Measurements from ENCODE around the gene ZIM2.

Gene ZIM2

DNA sequence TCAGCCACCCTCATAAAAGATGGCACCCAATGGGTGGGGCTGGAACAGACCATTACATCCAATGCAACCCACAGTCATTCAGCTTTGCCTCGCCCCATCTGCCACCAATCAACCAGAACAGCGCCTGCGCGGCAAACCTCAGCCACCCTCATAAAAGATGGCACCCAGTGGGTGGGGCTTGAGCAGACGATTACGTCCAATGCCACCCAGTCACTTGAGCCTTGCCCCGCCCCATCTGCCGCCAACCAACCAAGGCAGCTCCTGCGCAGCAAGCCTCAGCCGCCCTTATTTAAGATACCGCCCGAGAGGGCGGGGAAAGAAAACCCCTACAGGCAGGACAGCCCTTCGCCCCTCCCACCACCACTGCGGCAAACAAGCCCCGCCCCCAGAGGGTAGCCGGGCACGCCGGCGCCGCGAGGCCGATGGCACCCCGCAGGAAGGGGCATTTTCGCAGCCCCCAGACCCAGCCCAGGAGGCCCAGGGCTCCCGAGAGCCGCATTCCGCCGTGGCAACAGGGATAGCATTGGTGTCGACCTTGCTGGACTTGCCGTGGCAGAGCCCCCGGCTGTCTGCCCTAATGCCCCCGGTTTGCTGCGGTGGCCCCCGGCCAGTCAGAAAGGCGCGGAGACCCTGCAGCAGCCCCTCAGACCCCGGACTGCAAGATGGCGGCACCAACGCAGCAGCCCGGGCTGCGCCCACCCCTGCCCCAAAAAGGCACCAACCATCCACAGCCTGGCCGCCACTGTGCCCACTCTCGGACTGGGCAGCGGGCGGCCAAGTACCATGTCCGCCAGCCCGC is 675 bp downstream of the ZIM2 start:
- FAIRE-seq (no peak), DNase-seq (ENCODE audit: insufficient read length, low spot score) (no peak)

DNA sequence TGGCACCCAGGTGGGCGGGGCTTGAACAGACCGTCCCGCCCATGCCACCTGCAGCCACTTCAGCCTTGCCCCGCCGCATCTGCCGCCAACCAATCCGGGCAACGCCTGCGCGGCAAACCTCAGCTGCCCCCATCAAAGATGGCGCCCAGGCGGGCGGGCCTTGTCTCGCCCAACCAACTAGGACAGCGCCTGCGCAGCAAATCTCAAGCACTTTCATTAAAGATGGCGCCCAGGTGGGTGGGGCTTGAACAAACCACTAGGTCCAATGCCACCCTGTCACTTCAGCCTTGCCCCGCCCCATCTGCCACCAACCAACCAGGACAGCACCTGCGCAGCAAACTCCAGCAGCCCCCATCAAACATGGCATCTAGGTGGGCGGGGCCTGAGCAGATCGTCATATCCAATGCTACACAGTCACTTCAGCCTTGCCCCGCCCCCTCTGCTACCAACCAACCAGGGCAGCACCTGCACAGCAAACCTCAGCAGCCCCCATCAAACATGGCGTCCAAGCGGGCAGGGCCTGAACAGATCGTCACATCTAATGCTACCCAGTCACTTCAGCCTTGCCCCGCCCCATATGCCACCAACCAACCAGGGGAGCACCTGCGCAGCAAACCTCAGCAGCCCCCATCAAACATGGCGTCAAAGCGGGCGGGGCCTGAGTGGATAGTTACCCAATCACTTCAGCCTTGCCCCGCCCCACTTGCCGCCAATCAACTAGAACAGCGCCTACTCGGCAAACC is 1.4 kb downstream of the ZIM2 start:
- FAIRE-seq (no peak), DNase-seq (ENCODE audit: insufficient read length, low spot score) (no peak)

DNA sequence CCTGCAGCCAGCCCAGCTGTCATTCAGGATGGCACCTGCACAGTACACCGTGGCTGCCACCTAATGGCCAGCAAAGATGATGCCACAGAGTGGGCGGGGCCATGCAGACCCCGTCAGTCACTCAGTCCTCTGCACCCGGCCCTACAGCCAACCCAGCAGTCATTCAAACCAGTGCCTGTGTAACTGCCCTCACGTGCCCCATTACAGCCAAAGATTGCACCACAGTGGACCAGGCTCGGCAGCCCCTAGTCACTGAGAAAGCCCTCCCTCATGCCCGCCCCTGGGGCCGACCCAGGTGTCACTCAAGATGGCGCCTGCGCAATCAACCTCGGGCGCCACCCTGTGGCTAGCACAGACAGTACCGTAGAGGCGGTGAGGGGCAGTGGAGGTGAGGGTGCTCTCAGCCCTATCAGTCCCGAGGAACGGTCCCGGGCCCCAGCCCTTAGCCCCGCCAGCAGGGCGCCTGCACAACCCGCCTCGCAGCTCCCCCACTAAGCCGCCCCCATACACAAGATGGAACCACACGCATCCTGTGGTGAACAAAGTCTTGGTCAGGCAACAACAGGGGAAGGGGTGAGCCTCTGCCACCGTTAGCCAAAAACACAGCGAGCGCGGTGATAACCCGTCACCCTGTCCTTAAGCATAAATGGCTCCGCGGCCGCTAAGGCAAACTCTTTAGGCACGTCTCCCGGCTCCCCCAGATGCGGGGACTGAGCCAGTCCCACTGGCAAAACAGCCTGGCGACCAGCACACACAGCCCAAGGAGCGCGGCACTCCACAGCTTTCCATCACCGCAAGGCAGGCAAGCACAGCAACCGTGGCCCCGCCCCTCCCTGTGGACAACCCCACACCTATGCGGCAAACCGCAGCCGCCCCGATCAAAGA is 2.3 kb downstream of the ZIM2 start:
- DNase-seq (ENCODE audit: insufficient read length, low spot score) = no peak
- no peak for FAIRE-seq

GRCh38 chr19:56837492-56838023 is 3.0 kb downstream of the ZIM2 start:
- DNase-seq (ENCODE audit: insufficient read length, low spot score) (no peak), FAIRE-seq (no peak)

- FAIRE-seq = no peak
- no peak for DNase-seq (ENCODE audit: insufficient read length, low spot score)
Measured at GRCh38 chr19:56837004-56837403, 3.5 kb downstream of the ZIM2 start.

DNA sequence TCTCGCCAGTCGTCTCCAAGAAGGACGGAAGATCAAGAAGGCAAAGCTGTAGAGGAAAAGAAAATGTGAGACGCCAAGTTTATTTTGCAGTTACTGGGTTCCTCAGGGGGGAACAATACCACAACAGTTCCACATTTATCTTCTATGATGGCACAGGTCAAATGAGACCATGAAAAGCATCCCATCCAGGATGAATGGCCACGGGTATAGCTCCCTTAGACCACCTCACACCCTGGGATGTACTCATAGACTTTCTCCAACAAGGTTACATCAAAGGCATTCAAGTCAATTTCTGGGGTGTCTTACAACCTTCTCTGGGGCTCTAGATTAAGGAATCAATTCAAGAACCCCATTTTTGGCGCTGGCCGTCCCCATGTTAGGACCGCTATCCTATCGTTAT is 4.5 kb downstream of the ZIM2 start:
- FAIRE-seq (no peak), DNase-seq (ENCODE audit: insufficient read length, low spot score) (no peak)

- DNase-seq (ENCODE audit: insufficient read length, low spot score) (no peak), FAIRE-seq (no peak)
Measured at GRCh38 chr19:56835401-56835800, 5.1 kb downstream of the ZIM2 start.

DNA sequence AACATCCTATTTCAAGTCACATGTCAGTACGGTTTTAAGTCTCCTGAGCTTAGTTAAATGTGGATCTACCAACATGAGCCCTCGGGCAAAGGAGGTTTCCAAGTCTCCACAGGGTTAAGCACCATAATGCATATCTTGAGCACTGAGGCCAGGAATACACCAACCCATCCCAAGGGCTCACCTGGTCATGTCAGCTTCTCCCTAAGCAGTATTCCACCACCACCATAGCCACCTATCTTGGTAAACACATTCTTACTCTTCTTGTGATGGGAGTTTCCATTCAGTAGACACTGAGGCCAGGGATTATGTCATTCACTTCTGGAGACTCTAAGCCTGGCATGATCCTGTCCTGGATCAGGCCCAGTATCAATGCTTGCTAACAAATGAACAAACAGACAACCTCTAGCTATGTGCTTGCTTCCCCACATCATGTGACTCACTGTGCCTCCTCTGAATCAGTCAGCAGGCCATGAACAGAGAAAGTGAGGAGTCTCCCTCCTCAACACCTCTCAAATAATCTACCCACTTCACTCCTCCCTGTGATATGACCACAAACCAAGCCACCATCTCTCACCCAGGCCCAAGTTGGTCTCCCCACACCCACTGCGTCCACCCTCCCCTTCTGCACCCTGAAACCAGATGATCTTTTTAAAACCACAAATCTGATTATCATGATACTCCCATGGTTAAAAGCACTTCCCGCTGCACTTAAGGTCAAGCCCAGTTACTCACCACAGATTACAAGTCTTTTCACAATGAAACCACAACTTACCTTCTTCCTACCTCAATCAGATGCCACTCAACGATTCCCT is 5.8 kb downstream of the ZIM2 start:
- DNase-seq (ENCODE audit: insufficient read length, low spot score) = no peak
- no peak for FAIRE-seq

GRCh38 chr19:56832352-56832928 is 8.1 kb downstream of the ZIM2 start:
- no peak for FAIRE-seq
- no peak for DNase-seq (ENCODE audit: insufficient read length, low spot score)

- DNase-seq (ENCODE audit: insufficient read length, low spot score) (no peak), FAIRE-seq (no peak)
Measured at GRCh38 chr19:56831255-56831654, 9.3 kb downstream of the ZIM2 start.

DNA sequence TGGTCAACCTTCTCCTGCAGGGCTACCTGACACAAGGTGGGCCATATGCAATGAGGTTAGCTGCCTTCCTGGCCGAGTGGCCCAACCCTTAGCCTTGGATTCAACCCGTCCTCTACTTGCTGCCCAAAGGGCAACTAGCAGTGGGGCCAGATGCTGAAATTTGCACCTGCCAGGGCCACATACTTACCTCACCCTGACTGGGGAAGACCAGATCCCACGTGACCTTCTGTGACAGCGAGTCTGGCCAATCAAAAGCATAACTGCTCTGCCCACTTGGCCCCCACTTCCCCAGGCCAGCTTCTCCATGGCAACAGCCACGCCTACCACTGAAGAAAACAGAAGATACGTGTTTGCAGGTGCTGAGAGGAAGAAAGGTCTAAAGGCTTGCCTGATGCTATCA is 10.9 kb downstream of the ZIM2 start:
- no peak for FAIRE-seq
- DNase-seq (ENCODE audit: insufficient read length, low spot score) = no peak

- no peak for DNase-seq (ENCODE audit: insufficient read length, low spot score)
Measured at GRCh38 chr19:56827708-56828107, 12.8 kb downstream of the ZIM2 start.

DNA sequence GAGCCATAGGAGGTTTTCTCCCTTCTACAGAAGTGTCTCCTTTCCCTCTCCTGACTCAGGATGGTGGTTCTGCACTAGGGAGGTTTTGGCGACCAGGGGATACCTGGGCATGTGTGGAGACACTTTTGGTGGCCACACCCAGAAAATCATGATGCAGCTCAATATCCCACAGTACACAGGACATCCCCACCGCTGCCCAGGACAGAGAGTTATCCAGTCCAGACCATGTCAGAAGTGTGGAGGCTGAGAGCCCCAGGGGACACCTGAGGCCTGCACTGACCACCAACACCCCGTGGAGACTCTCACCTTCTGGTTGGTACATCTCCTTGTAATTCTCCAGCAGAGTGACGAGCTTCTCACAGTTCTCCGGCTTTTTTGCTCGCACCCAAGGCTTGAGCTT is 16.6 kb downstream of the ZIM2 start:
- no peak for DNase-seq (ENCODE audit: insufficient read length, low spot score)
- FAIRE-seq = no peak

More at GRCh38 chr19:56827708-56828107, 12.8 kb downstream of the ZIM2 start:
- FAIRE-seq = no peak

GRCh38 chr19:56823417-56823816 is 17.1 kb downstream of the ZIM2 start:
- no peak for DNase-seq (ENCODE audit: insufficient read length, low spot score)
- FAIRE-seq = no peak

DNA sequence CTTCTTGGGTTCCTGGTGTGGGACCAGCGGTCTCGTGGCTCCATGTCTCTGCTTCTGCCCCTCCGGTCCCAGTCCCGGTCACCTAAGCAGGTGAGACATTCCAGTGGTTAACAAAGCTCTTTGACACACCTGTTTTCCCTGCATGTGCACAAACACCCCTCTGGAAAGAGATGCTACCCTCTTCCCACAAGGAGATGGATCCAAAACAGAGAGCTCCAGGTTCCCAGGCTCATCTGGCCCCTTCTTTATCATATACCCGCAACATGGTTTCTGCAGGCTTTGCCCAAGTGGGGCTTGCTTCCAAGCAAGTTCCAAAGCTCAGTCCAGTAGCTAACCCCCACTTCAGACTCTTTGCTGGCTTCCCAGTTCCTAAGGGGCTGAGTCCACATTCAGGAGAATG is 17.8 kb downstream of the ZIM2 start:
- FAIRE-seq = no peak
- no peak for DNase-seq (ENCODE audit: insufficient read length, low spot score)

GRCh38 chr19:56821675-56822074 is 18.9 kb downstream of the ZIM2 start:
- FAIRE-seq (no peak), DNase-seq (ENCODE audit: insufficient read length, low spot score) (no peak)

GRCh38 chr19:56821209-56821608 is 19.3 kb downstream of the ZIM2 start:
- DNase-seq (ENCODE audit: insufficient read length, low spot score) (no peak), FAIRE-seq (no peak)

- DNase-seq (ENCODE audit: insufficient read length, low spot score) = no peak
- FAIRE-seq = no peak
Measured at GRCh38 chr19:56819166-56819565, 21.4 kb downstream of the ZIM2 start.

GRCh38 chr19:56814656-56815055 is 25.9 kb downstream of the ZIM2 start:
- DNase-seq (ENCODE audit: insufficient read length, low spot score) (no peak), FAIRE-seq (no peak)

- FAIRE-seq = no peak
Measured at GRCh38 chr19:56813531-56813930, 27.0 kb downstream of the ZIM2 start.

More at GRCh38 chr19:56813531-56813930, 27.0 kb downstream of the ZIM2 start:
- no peak for DNase-seq (ENCODE audit: insufficient read length, low spot score)

Data from GM19239 (cell line).